SW 1271 (cell line): Measurements from ENCODE around the gene PSMB10.
"Not testable (repeated sequence)": the region's sequence is repeated elsewhere in the genome, so short reads cannot be mapped to it uniquely, and the experiment has no call there.

Experiments
- DNase-seq, 2 experiments: peaks; one replicate each; lab custom pipeline; 2025; lab: John Stamatoyannopoulos, UW

Gene PSMB10

DNA sequence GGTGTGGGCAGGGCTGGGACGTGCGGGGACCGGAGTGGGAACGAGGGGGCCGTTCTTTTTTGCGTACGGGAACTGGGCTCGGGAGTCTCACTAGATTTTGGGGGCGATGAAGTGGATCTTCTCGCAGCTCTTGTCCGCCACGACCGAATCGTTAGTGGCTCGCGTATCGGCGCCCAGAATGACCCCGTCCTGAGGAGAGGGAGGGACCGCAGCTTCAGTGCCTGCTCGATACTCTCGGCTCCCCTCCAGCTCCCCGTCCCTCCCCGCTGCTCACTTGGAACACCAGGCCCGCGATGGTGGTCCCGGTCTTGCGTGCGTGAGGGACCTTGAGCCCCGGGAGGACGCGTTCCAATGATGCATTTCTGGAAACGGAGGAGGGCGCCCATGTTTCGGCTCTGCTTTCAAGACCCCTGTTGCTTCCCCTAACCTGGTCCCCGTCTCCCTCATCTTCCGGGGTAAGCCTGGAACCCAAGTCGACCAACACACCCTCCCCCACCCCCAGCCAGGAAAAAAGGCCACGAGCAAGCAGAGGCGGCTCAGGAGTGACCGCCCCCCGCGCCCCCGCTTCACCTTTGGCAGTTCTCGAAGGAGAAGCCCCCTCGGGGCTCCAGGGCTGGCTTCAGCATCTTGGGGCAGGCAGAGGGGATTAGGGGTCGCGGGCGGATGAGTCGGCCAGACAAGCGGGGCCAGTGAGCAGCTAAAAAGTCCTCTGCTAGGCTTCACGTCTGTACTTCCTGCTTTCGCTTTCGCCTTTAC is at the start of gene PSMB10:
Gene PSMB10, minus strand, starts transcription at position 727 of the 756 bp plus-strand sequence. Its CDS starts 101 bp downstream, at position 626.
- DNase-seq, result peak in 1 of 2 experiments; percentile 42

- DNase-seq, result no peak
These were observed 45.5 kb upstream of the PSMB10 start for GRCh38 chr16:67982011-67982696.

DNA sequence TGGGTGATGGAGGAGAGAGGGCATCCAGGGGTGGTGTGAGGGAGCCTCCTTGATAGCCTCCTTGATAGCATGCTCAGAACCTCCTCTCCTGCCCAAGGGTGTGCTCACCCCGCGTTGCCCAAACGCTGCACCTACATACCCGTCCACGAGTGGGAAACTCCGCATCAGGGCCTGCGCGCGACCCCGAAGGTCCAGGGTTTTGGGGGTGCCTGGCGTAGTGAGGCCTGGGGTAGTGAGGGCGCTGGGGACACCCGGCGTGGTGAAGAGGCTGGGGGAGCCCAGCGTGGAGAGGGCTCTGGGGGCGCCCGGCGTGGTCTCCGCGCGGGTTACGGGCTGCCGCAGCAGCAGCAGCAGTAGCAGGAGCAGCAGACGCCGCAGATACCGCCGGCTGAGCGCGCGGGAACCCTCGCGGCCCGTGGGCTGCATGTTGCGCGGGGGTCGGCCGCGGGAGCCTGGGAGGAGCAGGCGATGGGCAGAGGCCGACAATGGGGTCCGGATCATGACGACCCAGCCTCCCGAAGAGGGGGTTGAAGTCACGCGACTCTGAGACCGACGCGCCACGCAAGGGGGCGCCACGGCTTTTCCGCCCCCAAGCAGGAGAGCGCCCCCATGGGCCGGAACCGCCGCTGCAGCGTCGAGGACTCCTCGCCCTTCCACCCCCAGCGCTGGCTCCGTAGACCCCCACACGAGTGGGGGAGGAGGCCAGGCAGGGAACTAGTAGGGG is 43.5 kb upstream of the PSMB10 start, which contains the start of gene DPEP3:
Gene DPEP3, minus strand, starts transcription at position 545 of the 724 bp plus-strand sequence. Its CDS starts 119 bp downstream, at position 426.
- no peak for DNase-seq

- DNase-seq, result no peak
These were observed 41.0 kb upstream of the PSMB10 start for GRCh38 chr16:67977469-67978227.

GRCh38 chr16:67977005-67977404 is 40.4 kb upstream of the PSMB10 start:
- DNase-seq, result no peak

DNA sequence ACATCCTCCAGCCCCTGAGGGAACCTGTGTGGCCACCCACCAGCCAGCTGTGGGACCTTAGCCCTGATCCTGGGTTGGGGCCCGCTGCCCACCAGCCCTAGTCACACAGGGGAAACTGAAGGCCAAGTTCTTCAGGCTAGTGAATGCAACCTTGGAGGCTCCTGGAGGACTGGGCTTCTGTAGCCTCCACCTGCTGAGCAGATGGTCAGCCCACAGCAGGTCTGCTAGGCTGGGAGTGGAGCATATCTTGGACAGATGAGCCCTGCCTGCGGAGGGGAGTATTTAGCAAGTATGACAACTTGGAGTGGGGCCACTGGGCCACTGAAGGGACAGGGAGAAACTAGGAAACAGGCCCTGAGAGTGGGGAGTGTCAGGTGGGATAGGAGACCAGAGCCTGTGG is 39.6 kb upstream of the PSMB10 start:
- no peak for DNase-seq

DNA sequence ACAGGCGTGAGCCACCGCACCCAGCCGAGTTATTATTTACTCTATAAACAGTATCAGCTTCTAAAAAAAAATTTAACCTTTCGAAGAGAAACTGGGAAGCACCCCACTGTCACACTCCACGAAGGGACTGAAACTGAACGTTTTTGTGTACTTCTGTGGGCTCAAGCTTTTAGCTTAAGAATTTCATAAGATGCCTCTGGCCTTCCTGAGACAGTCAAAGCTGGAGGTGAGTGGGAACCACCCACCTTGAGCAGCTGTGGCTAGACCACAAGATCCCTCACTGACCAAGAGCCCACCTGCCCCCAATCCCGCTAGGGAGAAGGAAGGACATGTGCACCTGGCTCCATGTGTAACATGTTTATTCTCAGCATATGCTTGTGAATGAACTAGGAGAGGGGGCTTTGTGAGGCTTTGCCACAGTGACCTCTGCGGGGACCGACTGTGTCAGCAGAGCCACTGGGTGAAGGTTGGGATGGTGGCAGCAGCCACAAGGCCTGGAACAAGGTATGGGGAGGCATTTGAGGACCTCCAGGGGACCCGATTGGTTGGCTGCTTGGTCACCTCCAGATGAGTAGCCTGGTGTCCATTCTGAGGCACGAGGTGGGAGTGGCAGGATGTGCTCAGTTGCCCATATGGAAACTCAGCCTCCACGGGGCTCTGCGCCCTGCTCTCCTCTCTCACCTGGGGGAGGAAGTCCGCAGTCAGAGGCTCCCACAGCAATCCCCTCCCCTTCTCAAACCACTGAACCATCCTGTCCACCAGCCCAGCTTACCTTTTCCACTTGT is 38.9 kb upstream of the PSMB10 start:
- no peak for DNase-seq

DNA sequence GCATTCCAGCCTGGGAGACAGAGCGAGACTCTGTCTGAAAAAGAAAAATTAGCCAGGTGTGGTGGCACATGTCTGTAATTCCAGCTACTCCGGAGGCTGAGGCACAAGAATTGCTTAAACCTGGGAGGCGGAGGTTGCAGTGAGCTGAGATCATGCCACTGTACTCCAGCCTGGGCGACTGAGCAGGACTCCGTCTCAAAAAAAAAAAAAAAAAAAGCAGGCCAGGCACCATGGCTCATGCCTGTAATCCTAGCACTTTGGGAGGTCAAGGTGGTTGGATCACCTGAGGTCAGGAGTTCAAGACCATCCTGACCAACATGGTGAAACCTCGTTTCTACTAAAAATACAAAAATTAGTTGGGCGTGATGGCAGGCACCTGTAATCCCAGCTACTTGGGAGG is 35.6 kb upstream of the PSMB10 start:
- DNase-seq, result not testable (repeated sequence)

GRCh38 chr16:67971111-67971510 is 34.5 kb upstream of the PSMB10 start:
- DNase-seq, result no peak

- DNase-seq, result no peak
These were observed 32.8 kb upstream of the PSMB10 start for GRCh38 chr16:67969254-67970039.

- DNase-seq, result peak; percentile 63 to 71
These were observed 32.0 kb upstream of the PSMB10 start, which contains the start of gene SLC12A4 for GRCh38 chr16:67968400-67969253. TSS of gene SLC12A4 (minus strand) at chr16:67968637. CDS start at chr16:67968553, 84 bp downstream.

DNA sequence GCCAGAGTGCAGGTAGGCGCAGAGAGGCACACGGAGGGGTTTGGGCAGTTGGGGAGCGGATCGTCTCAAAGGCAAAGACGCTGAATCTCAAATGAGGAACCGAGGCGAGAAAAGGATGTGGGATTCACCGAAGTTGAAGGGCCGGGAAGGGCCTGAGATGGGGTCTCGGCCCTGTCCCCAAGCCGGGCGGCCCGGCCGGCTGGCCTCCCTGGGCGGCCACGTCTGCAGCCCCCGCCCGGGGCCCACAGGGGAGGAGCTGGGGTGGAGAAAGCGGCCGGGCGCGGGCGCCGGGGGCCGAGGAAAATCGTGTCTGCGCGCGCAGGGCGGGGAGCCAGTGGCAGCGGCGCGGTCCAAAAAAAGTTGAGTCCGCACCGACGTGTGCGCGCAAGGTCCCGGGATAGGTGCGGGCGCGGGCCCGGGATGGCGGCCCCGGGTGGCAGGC is 31.3 kb upstream of the PSMB10 start:
- no peak for DNase-seq

DNA sequence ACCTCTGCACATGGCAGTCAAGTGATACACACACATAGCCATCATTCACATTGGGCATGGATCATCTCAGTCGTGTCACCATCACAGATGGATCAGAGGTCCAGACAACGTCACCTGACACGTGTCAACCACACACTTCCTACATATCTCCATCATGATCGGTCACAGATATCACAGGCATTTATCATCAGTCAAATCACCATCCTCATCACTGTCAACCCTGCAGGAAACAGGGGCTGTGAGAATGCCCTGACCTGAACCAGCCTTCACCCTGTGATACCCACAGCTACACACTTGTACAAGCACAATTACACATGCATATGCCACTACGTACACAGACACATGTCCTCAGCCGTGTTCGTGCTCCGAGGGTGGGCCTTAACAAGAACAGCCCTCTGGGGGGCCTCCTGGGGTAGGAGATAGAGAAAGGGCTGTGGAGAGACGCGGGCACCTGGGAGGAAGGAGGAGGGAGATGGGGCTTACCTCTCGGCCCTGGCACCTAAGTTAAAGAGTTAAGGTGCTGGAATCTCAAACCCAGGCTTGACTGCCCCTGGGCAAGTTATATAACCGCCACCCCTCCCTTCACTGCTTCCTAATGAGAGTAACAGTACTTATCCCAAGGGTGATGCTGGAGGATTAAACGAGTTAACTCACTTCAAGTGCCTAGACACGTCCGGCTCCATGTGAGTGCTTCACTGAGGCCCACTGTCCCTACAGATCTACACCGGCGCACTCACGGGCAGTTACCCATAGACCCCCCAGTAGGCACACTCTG is 30.7 kb upstream of the PSMB10 start:
- peak in 1 of 2 experiments; percentile 15 for DNase-seq

GRCh38 chr16:67966549-67967182 is 30.0 kb upstream of the PSMB10 start:
- peak in 1 of 2 experiments; percentile 17 for DNase-seq

DNA sequence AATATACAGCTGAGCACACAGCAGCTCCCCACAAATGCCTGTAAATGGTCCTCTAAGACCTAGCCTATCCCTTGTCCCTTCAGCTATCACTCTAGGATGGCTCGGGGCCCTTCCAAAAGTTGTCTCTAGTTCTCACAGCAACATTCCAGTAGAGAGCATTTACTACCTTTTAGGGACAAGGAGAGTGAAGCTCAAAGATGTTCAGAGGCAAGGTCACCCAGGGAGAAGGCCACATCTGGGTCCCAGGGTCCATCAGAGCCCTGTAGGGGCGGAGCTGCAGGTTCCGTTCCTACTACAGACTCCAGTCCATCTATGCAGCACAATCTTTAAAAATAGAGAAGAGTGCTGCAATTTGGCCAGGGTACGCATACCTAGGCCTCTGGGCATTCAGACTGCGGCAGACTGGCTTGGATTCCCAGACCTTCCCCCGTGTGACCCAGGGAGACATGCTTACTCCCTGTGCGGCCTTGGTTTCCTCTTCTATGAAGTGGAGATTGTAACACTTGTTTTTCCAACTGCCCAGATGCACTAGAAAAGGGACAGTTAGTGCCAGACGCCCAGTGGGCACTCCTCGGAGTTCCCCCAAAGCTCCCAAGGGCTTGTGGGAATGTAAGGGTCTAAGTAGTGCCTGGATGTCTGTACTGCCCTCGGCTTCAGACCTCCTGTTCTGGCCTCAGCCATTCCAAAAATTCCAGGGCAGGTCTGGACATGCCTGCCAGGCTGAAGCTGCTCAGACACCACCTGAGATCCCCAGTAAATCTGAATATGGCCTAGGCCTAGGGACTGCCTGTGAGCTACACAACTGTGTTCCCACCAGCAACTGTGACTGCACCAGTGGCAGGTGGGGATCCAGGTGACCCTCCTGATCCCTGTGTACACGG is 29.3 kb upstream of the PSMB10 start:
- no peak for DNase-seq

DNA sequence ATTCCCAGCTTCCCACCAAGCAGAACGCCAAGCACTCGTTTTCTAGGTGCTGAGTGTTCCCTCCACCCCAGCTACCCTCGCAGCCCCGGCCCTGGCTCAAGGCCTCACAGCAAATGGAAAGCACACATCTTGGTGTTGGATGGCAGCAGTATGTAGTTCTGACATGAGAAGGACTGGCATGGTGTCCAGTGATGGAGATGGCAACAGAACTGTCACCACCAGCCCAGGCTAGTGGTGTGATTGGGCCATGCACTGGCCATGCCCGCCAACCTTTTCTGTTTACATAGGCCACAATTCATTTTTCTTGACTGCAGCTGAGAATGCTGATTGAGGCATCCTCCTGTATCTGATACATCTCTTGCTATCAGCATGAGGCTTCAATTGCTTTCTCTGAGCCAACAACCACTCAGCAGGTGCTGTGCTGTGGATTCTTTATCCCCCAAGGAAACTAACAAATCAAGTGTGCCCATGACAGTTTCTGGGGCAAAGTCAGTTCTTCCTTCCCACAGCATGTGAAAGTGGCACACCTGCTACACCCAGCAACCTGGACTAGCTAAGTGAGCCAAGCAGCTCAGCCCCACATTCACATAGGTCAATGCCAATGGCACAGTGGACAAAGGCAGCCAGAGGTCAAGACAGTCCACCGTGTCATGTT is 28.0 kb upstream of the PSMB10 start:
- no peak for DNase-seq
